ENCODE results near the gene RPL28.
A peak's percentile ranks its signal among the peaks of the same experiment; 100 is the strongest.

The RPL28 gene

GRCh38 chr19:55383279-55384130, 2.2 kb upstream of the RPL28 start:
- POLR2A ChIA-PET: interaction anchor here (1.0 to 2.7 kb wide), 2 partner anchors 35 to 44 kb away, joined by 5 to 13 read pairs; partner anchors contain the start of gene KMT5C
- DNase-seq (ENCODE audit: extremely low spot score): no peak
- CTCF ChIA-PET: no interaction called here
- no peak for TF ChIP-seq NFRKB (IDR thresholded peaks at IDR 0.05)
- TF ChIP-seq SUZ12 (IDR thresholded peaks at IDR 0.05): no peak
- TF ChIP-seq PKNOX1 (IDR thresholded peaks at IDR 0.05): no peak
- no peak for TF ChIP-seq FOXA1 (IDR thresholded peaks at IDR 0.05)
- TF ChIP-seq SP1 (IDR thresholded peaks at IDR 0.05): no peak

GRCh38 chr19:55384131-55384919, 1.4 kb upstream of the RPL28 start, which contains the start of gene TMEM238:
Gene TMEM238 (minus strand): TSS chr19:55384292. CDS start chr19:55384259, 33 bp downstream.
- ChIA-PET CTCF (no interaction called here), POLR2A (interaction anchor here (0.5 to 2.7 kb wide), 6 partner anchors 9 to 338 kb away, joined by 3 to 13 read pairs (median 4); partner anchors contain the start of gene KMT5C)
- no peak for DNase-seq (ENCODE audit: extremely low spot score)
- TF ChIP-seq L3MBTL2 (conservative IDR thresholded peaks at IDR 0.05): no peak
- no peak for TF ChIP-seq SP1 (IDR thresholded peaks at IDR 0.05)
- TF ChIP-seq ELF4 (IDR thresholded peaks at IDR 0.05): no peak
- no peak for TF ChIP-seq FOXM1 (IDR thresholded peaks at IDR 0.05; ENCODE audit: borderline replicate concordance)
- no peak for TF ChIP-seq FOXK2 (IDR thresholded peaks at IDR 0.05)
- no peak for TF ChIP-seq HDGF (IDR thresholded peaks at IDR 0.05; ENCODE audit: borderline replicate concordance)
- no peak for TF ChIP-seq BHLHE40 (IDR thresholded peaks at IDR 0.05; ENCODE audit: borderline replicate concordance)
- no peak for TF ChIP-seq NFRKB (IDR thresholded peaks at IDR 0.05)
- TF ChIP-seq TARDBP (IDR thresholded peaks at IDR 0.05): no peak
- no peak for TF ChIP-seq LEF1 (IDR thresholded peaks at IDR 0.05; ENCODE audit: borderline replicate concordance)
- no peak for TF ChIP-seq ZNF384 (IDR thresholded peaks at IDR 0.05)
- no peak for TF ChIP-seq FOXA1 (IDR thresholded peaks at IDR 0.05)

- ChIA-PET CTCF (no interaction called here), POLR2A (interaction anchor here (0.5 to 2.7 kb wide), 4 partner anchors 10 to 52 kb away, joined by 3 to 13 read pairs (median 4); partner anchors contain the start of gene KMT5C)
- TF ChIP-seq TARDBP (IDR thresholded peaks at IDR 0.05): no peak
- TF ChIP-seq PKNOX1 (IDR thresholded peaks at IDR 0.05): peak; percentile 45
- peak; percentile 54 for TF ChIP-seq L3MBTL2 (conservative IDR thresholded peaks at IDR 0.05)
- peak; percentile 95 for DNase-seq (ENCODE audit: extremely low spot score)
These were observed 610 bp upstream of the RPL28 start for GRCh38 chr19:55384920-55385723.

- ChIA-PET CTCF (no interaction called here), POLR2A (interaction anchor here (0.9 to 1.1 kb wide), 2 partner anchors 9 to 13 kb away, joined by 3 to 4 read pairs; no protein-coding TSS in a partner anchor)
- no peak for DNase-seq (ENCODE audit: extremely low spot score)
- no peak for TF ChIP-seq FOXM1 (IDR thresholded peaks at IDR 0.05; ENCODE audit: borderline replicate concordance)
- no peak for TF ChIP-seq BHLHE40 (IDR thresholded peaks at IDR 0.05; ENCODE audit: borderline replicate concordance)
- no peak for TF ChIP-seq CTBP1 (IDR thresholded peaks at IDR 0.05; ENCODE audit: borderline replicate concordance)
- TF ChIP-seq L3MBTL2 (conservative IDR thresholded peaks at IDR 0.05): no peak
- TF ChIP-seq TARDBP (IDR thresholded peaks at IDR 0.05): no peak
- TF ChIP-seq FOXA1 (IDR thresholded peaks at IDR 0.05): no peak
- TF ChIP-seq SP1 (IDR thresholded peaks at IDR 0.05): no peak
- no peak for TF ChIP-seq HDGF (IDR thresholded peaks at IDR 0.05; ENCODE audit: borderline replicate concordance)
These were observed 800 bp downstream of the RPL28 start for GRCh38 chr19:55386493-55386971.

- CTCF ChIA-PET: no interaction called here
- TF ChIP-seq L3MBTL2 (conservative IDR thresholded peaks at IDR 0.05) (no peak), ELF4 (IDR thresholded peaks at IDR 0.05) (no peak), ZNF384 (IDR thresholded peaks at IDR 0.05) (no peak), LEF1 (IDR thresholded peaks at IDR 0.05; ENCODE audit: borderline replicate concordance) (no peak), NFRKB (IDR thresholded peaks at IDR 0.05) (no peak), SUZ12 (IDR thresholded peaks at IDR 0.05) (no peak), FOXM1 (IDR thresholded peaks at IDR 0.05; ENCODE audit: borderline replicate concordance) (no peak)
- no peak for DNase-seq (ENCODE audit: extremely low spot score)
- POLR2A ChIA-PET: interaction anchor here (0.9 to 9.0 kb wide), 4 partner anchors 12 to 49 kb away, joined by 3 to 72 read pairs (median 8); partner anchors contain the start of genes KMT5C and UBE2S
These were observed 2.2 kb downstream of the RPL28 start for GRCh38 chr19:55387736-55388497.

All from HEK293T (cell line).